ENCODE results near the gene SYNGAP1.

SYNGAP1 gene

DNA sequence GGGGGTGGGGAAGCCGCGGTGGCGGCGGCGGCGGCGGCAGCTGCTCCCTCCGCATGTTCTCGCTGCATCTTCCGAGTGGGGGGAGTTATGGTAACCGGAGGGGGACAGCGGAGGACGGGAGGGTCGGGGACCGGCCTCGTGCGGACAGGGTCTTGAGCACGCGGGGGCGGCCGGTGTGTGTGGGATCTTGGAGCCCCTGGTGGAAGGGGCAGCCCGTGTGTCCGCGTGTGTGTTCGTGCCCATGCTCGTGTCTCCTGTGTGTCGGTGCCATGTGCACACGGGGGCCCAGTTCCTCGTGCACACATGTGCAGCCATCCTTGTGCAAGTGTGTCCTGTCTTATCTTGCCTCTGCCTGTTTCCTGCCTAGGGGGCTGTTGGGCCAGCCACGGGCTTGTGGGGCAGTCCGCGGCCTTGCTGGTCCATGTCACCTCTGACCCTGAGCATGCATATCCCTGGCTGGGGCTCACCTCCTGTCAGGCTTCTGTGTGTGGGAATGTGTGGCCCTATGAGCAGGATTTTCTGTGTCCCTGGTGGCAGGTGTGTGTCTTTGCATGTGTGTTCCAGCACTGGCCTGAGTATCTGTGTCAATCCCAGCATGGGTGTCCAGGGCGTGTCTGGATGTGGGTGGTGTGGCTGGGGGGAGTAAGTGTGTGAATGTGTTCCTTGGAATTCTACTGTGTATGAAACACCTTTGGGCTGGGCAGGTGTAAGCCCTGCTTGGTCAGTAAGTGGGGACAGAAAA is 8.5 kb downstream of the SYNGAP1 start:
- H3K27ac ChIP-seq (ENCODE audit: low read length), result no peak overlapping the region
- no peak overlapping the region for H2AFZ ChIP-seq (ENCODE audit: low read depth, low read length)

DNA sequence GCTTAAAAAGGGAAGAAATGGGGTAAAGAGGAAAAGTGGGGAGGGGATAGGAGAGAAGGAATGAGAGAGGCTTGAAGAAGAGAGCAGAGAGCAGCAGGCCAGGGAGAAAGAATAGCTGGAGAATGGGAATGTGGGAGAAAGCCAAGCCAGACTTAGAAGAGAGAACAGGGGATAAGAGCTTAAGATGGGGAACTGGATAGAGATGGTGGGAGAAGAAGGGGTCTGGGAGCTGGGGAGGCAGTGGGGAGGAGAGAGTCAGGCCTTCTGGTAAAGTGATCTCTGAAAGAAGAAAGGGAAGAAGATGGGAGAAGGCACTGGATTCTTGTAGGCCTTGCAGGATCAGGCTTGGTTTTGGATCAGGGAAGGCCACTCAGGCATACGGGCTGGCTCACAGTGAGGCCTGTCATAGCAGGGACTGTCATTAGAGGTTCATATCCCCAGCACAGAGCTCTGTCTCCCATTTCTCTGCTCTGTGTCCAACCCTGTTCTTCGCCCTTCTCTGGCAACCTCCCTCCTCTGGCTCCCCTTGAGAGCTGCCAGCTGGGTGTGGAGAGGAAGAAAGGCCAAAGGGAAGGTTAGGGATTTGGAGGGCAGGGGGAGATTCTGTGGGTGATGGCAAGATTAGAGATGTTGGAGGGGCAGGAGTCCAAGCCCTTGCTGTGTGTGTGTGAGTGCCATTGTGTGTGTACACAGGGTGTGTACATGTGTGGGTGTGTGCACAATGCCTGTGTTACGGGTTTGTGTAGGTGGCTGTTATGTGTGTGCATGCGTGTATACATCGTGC is 9.3 kb downstream of the SYNGAP1 start:
- H3K9me3 ChIP-seq (ENCODE audit: insufficient read depth, low read length), result no peaks in the 10 kb centered on the region
- peak overlapping the region; percentile 56; the same call in 1 of the 2 replicates for H3K9ac ChIP-seq (ENCODE audit: low read length)
- peak overlapping the region; percentile 82 for H3K4me3 ChIP-seq (ENCODE audit: low read length)

More for the DNA sequence above, 8.5 kb downstream of the SYNGAP1 start:
- Histone ChIP-seq H3K4me3 (ENCODE audit: low read length) (peak overlapping the region; percentile 82), H3K4me2 (ENCODE audit: low read length) (peak overlapping the region; percentile 92), H3K27me3 (ENCODE audit: low read depth, low read length) (no peaks in the 10 kb centered on the region), H3K79me2 (ENCODE audit: low read length) (no peaks in the 10 kb centered on the region), H3K9ac (ENCODE audit: low read length) (peak overlapping the region; percentile 56), H3K36me3 (replicated peaks; ENCODE audit: low read depth, low read length) (no peaks in the 10 kb centered on the region), H3K9me3 (ENCODE audit: insufficient read depth, low read length) (no peaks in the 10 kb centered on the region), H4K20me1 (ENCODE audit: insufficient read depth, low read length) (no peaks in the 10 kb centered on the region), H3K4me1 (ENCODE audit: low read length) (peaks cover 45% of the 10 kb centered on the region)
- no peak for TF ChIP-seq EZH2phosphoT487 (IDR thresholded peaks at IDR 0.05; ENCODE audit: low read depth)
- TF ChIP-seq, protein P1, sequence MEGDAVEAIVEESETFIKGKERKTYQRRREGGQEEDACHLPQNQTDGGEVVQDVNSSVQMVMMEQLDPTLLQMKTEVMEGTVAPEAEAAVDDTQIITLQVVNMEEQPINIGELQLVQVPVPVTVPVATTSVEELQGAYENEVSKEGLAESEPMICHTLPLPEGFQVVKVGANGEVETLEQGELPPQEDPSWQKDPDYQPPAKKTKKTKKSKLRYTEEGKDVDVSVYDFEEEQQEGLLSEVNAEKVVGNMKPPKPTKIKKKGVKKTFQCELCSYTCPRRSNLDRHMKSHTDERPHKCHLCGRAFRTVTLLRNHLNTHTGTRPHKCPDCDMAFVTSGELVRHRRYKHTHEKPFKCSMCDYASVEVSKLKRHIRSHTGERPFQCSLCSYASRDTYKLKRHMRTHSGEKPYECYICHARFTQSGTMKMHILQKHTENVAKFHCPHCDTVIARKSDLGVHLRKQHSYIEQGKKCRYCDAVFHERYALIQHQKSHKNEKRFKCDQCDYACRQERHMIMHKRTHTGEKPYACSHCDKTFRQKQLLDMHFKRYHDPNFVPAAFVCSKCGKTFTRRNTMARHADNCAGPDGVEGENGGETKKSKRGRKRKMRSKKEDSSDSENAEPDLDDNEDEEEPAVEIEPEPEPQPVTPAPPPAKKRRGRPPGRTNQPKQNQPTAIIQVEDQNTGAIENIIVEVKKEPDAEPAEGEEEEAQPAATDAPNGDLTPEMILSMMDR (IDR thresholded peaks at IDR 0.05; ENCODE audit: low read depth, low read length), result peak; percentile 18; the same call in 1 of the 2 replicates

DNA sequence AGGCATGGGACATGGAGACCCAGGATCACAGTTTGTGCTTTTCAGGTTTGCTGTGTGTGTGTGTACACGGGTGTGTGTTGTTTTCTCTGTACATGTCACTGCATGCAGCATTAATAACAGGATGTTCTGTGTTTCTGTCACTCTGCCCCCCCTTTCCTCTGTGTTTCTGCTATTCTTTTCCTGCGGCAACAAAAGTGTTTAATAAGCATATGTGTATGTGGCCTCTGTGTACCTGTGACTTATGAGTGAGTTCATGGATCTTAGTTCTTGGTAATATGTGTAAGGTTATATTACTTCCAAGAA is 9.8 kb downstream of the SYNGAP1 start:
- Histone ChIP-seq H3K79me2 (ENCODE audit: low read length) (no peaks in the 10 kb centered on the region), H3K9ac (ENCODE audit: low read length) (no peak overlapping the region), H3K27me3 (ENCODE audit: low read depth, low read length) (no peaks in the 10 kb centered on the region), H3K4me1 (ENCODE audit: low read length) (peaks cover 40% of the 10 kb centered on the region), H3K36me3 (replicated peaks; ENCODE audit: low read depth, low read length) (no peaks in the 10 kb centered on the region), H4K20me1 (ENCODE audit: insufficient read depth, low read length) (no peaks in the 10 kb centered on the region), H3K4me2 (ENCODE audit: low read length) (no peak overlapping the region), H3K9me3 (ENCODE audit: insufficient read depth, low read length) (no peaks in the 10 kb centered on the region), H3K27ac (ENCODE audit: low read length) (no peak overlapping the region), H2AFZ (ENCODE audit: low read depth, low read length) (no peak overlapping the region), H3K4me3 (ENCODE audit: low read length) (no peak overlapping the region)
- TF ChIP-seq EZH2phosphoT487 (IDR thresholded peaks at IDR 0.05; ENCODE audit: low read depth), result no peak
- TF ChIP-seq, protein P1 (IDR thresholded peaks at IDR 0.05; ENCODE audit: low read depth, low read length), result no peak

More for the DNA sequence above, 9.3 kb downstream of the SYNGAP1 start:
- Histone ChIP-seq H3K27ac (ENCODE audit: low read length) (no peak overlapping the region), H3K4me2 (ENCODE audit: low read length) (peak overlapping the region; percentile 92), H3K4me1 (ENCODE audit: low read length) (peaks cover 45% of the 10 kb centered on the region), H3K36me3 (replicated peaks; ENCODE audit: low read depth, low read length) (no peaks in the 10 kb centered on the region), H3K27me3 (ENCODE audit: low read depth, low read length) (no peaks in the 10 kb centered on the region), H4K20me1 (ENCODE audit: insufficient read depth, low read length) (no peaks in the 10 kb centered on the region), H3K79me2 (ENCODE audit: low read length) (no peaks in the 10 kb centered on the region), H2AFZ (ENCODE audit: low read depth, low read length) (no peak overlapping the region)
- TF ChIP-seq, protein P1 (IDR thresholded peaks at IDR 0.05; ENCODE audit: low read depth, low read length), result no peak
- no peak for TF ChIP-seq EZH2phosphoT487 (IDR thresholded peaks at IDR 0.05; ENCODE audit: low read depth)

DNA sequence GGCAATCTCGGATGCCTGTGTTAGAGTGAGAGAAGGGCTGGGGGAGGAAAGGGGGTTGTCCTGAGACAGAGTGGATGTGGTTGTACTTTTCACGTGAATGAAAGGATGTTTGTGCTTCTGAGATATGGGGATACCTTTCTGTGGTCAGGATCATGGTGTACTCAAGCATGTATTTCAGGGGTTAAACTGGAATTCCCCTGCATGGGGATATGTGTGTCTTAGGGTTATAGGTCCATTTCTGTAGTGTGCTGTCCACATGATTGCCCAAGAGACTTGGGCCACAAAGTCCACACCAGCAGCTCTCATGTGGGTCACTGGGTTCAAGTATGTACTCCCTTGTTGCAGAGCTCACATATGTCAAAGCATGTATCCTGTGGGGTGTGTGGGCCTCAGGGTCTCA is 10.5 kb downstream of the SYNGAP1 start:
- H3K27ac ChIP-seq (ENCODE audit: low read length), result no peak overlapping the region
- H3K79me2 ChIP-seq (ENCODE audit: low read length), result no peaks in the 10 kb centered on the region
- H3K9ac ChIP-seq (ENCODE audit: low read length), result no peak overlapping the region
- H4K20me1 ChIP-seq (ENCODE audit: insufficient read depth, low read length), result no peaks in the 10 kb centered on the region
- TF ChIP-seq, protein P1 (IDR thresholded peaks at IDR 0.05; ENCODE audit: low read depth, low read length), result no peak
- no peak for TF ChIP-seq EZH2phosphoT487 (IDR thresholded peaks at IDR 0.05; ENCODE audit: low read depth)
- peak overlapping the region; percentile 92; the same call in 1 of the 2 replicates for H3K4me2 ChIP-seq (ENCODE audit: low read length)
- no peaks in the 10 kb centered on the region for H3K36me3 ChIP-seq (replicated peaks; ENCODE audit: low read depth, low read length)
- H3K4me3 ChIP-seq (ENCODE audit: low read length), result no peak overlapping the region
- H2AFZ ChIP-seq (ENCODE audit: low read depth, low read length), result no peak overlapping the region
- no peaks in the 10 kb centered on the region for H3K27me3 ChIP-seq (ENCODE audit: low read depth, low read length)
- peaks cover 36% of the 10 kb centered on the region for H3K4me1 ChIP-seq (ENCODE audit: low read length)
- H3K9me3 ChIP-seq (ENCODE audit: insufficient read depth, low read length), result no peaks in the 10 kb centered on the region

Data from OCI-LY3 (cell line).